Activated naive CD4-positive, alpha-beta T cell treated with anti-CD3 and anti-CD28 coated beads, Interleukin-2, amount 50 U/mL, for 72 hours (primary cell): ENCODE results near the gene TMEM156. TPM values are rescaled to one million over a fixed set of nuclear protein-coding genes. Genes with fewer than 3 reads are reported as not detected.
A peak's percentile ranks its signal among the peaks of the same experiment; 100 is the strongest.
"Not testable (repeated sequence)": the region's sequence is repeated elsewhere in the genome, so short reads cannot be mapped to it uniquely, and the experiment has no call there.

ENCODE experiments used
- ATAC-seq, 2 donors: fragments of 150-1000 bp; cut with Tn5 transposase; 2 replicates each; pipeline ENCODE4 v1.10.0; 2021; ENCODE audit warnings: mild to moderate bottlenecking in 2 of 2, moderate library complexity in 2 of 2
- DNase-seq, 2 donors: peaks; one replicate each; pipeline ENCODE4 v3.0.0; 2021 to 2022; ENCODE audit warnings: low spot score in 2 of 2
- H3K27ac Mint-ChIP-seq, 2 donors: one replicate each; pipeline ENCODE4 v1.8.0; 2022; ENCODE audit warnings: mild to moderate bottlenecking in 2 of 2, mixed read lengths in 2 of 2
- H3K36me3 Mint-ChIP-seq, 2 donors: one replicate each; pipeline ENCODE4 v1.8.0; 2022; ENCODE audit warnings: mixed read lengths in 2 of 2
- H3K9me3 Mint-ChIP-seq, 2 donors: one replicate each; pipeline ENCODE4 v1.8.0; 2022; ENCODE audit warnings: mixed read lengths in 2 of 2
- total RNA-seq, 2 donors: library from RNA; stranded (reverse); gene quantifications; one replicate each; pipeline ENCODE4 v1.2.3, GENCODE V29; 2022

The TMEM156 gene
- total RNA-seq, 2 donors from 2014 or later: 13.8 to 24.0 TPM

GRCh38 chr4:38955957-38956356 is 76.3 kb downstream of the TMEM156 start:
- ATAC-seq (no peak), DNase-seq (no peak)
- H3K27ac Mint-ChIP-seq: peak overlapping the region in 1 of 2 donors; percentile 22
- peaks cover 4 to 9% of the 10 kb centered on the region in 2 donors for H3K9me3 Mint-ChIP-seq
- peaks cover 7 to 18% of the 10 kb centered on the region in 2 donors for H3K36me3 Mint-ChIP-seq

GRCh38 chr4:38954727-38955126 is 77.5 kb downstream of the TMEM156 start:
- H3K36me3 Mint-ChIP-seq: peaks cover 5 to 14% of the 10 kb centered on the region in 2 donors
- H3K27ac Mint-ChIP-seq: no peak overlapping the region
- DNase-seq: no peak
- peaks cover 4 to 9% of the 10 kb centered on the region in 2 donors for H3K9me3 Mint-ChIP-seq
- no peak for ATAC-seq

GRCh38 chr4:38952017-38952416 is 80.2 kb downstream of the TMEM156 start:
- Mint-ChIP-seq H3K27ac (no peak overlapping the region), H3K36me3 (no peaks in the 10 kb centered on the region), H3K9me3 (peaks cover 0 to 5% of the 10 kb centered on the region in 2 donors)
- no peak for DNase-seq
- no peak for ATAC-seq

- Mint-ChIP-seq H3K27ac (no peak overlapping the region), H3K9me3 (peaks cover 0 to 2% of the 10 kb centered on the region in 2 donors), H3K36me3 (no peaks in the 10 kb centered on the region)
- no peak for ATAC-seq
- DNase-seq: no peak
These were observed 80.6 kb downstream of the TMEM156 start for GRCh38 chr4:38951598-38951997.

GRCh38 chr4:38950734-38951133 is 81.5 kb downstream of the TMEM156 start:
- no peak for DNase-seq
- Mint-ChIP-seq H3K36me3 (no peaks in the 10 kb centered on the region), H3K9me3 (no peaks in the 10 kb centered on the region), H3K27ac (no peak overlapping the region)
- ATAC-seq: no peak

GRCh38 chr4:38950159-38950558 is 82.0 kb downstream of the TMEM156 start:
- ATAC-seq (no peak), DNase-seq (no peak)
- Mint-ChIP-seq H3K9me3 (no peaks in the 10 kb centered on the region), H3K36me3 (no peaks in the 10 kb centered on the region), H3K27ac (no peak overlapping the region)

- no peaks in the 10 kb centered on the region for H3K36me3 Mint-ChIP-seq
- no peaks in the 10 kb centered on the region for H3K9me3 Mint-ChIP-seq
- ATAC-seq (peak; percentile 90 to 96), DNase-seq (peak in 1 of 2 donors; percentile 20)
- peak overlapping the region; percentile 58 to 89 for H3K27ac Mint-ChIP-seq
These were observed 82.7 kb downstream of the TMEM156 start for GRCh38 chr4:38949411-38950051.

- H3K27ac Mint-ChIP-seq: no peak overlapping the region
- no peaks in the 10 kb centered on the region for H3K36me3 Mint-ChIP-seq
- ATAC-seq: no peak
- DNase-seq: no peak
- no peaks in the 10 kb centered on the region for H3K9me3 Mint-ChIP-seq
These were observed 83.7 kb downstream of the TMEM156 start for GRCh38 chr4:38948551-38948950.

- Mint-ChIP-seq H3K36me3 (no peaks in the 10 kb centered on the region), H3K9me3 (no peaks in the 10 kb centered on the region), H3K27ac (no peak overlapping the region)
- ATAC-seq (no peak), DNase-seq (no peak)
These were observed 85.3 kb downstream of the TMEM156 start for GRCh38 chr4:38946919-38947318.

- no peak for DNase-seq
- no peak overlapping the region for H3K27ac Mint-ChIP-seq
- no peaks in the 10 kb centered on the region for H3K36me3 Mint-ChIP-seq
- ATAC-seq: no peak
- H3K9me3 Mint-ChIP-seq: no peaks in the 10 kb centered on the region
These were observed 87.8 kb downstream of the TMEM156 start for GRCh38 chr4:38944440-38944839.

- DNase-seq (no peak), ATAC-seq (no peak)
- Mint-ChIP-seq H3K9me3 (no peaks in the 10 kb centered on the region), H3K36me3 (peaks cover 0 to under 1% of the 10 kb centered on the region in 2 donors), H3K27ac (no peak overlapping the region)
These were observed 88.9 kb downstream of the TMEM156 start for GRCh38 chr4:38943343-38943742.

GRCh38 chr4:38941906-38942305 is 90.3 kb downstream of the TMEM156 start:
- not testable (repeated sequence) for DNase-seq, ATAC-seq, H3K36me3 Mint-ChIP-seq, H3K9me3 Mint-ChIP-seq, H3K27ac Mint-ChIP-seq

- DNase-seq: no peak
- no peaks in the 10 kb centered on the region for H3K9me3 Mint-ChIP-seq
- peaks cover 0 to 5% of the 10 kb centered on the region in 2 donors for H3K36me3 Mint-ChIP-seq
- ATAC-seq: peak; percentile 16 to 54
- H3K27ac Mint-ChIP-seq: no peak overlapping the region
These were observed 91.7 kb downstream of the TMEM156 start for GRCh38 chr4:38940476-38940875.

- peaks cover 0 to 5% of the 10 kb centered on the region in 2 donors for H3K36me3 Mint-ChIP-seq
- no peaks in the 10 kb centered on the region for H3K9me3 Mint-ChIP-seq
- peak; percentile 94 to 96 for ATAC-seq
- peak overlapping the region in 1 of 2 donors; percentile 87 for H3K27ac Mint-ChIP-seq
- DNase-seq: no peak
These were observed 93.0 kb downstream of the TMEM156 start for GRCh38 chr4:38939165-38939564.

- DNase-seq (no peak), ATAC-seq (no peak)
- Mint-ChIP-seq H3K36me3 (peaks cover 0 to 5% of the 10 kb centered on the region in 2 donors), H3K27ac (no peak overlapping the region), H3K9me3 (no peaks in the 10 kb centered on the region)
These were observed 96.7 kb downstream of the TMEM156 start for GRCh38 chr4:38935391-38936073.

- Mint-ChIP-seq H3K36me3 (no peaks in the 10 kb centered on the region), H3K9me3 (no peaks in the 10 kb centered on the region), H3K27ac (peak overlapping the region in 1 of 2 donors; percentile 7)
- DNase-seq (no peak), ATAC-seq (no peak)
These were observed 101.1 kb downstream of the TMEM156 start for GRCh38 chr4:38931125-38931524.

GRCh38 chr4:38930707-38931106 is 101.5 kb downstream of the TMEM156 start:
- Mint-ChIP-seq H3K9me3 (no peaks in the 10 kb centered on the region), H3K36me3 (no peaks in the 10 kb centered on the region), H3K27ac (no peak overlapping the region)
- ATAC-seq (no peak), DNase-seq (no peak)

- DNase-seq (no peak), ATAC-seq (peak; percentile 22 to 78)
- Mint-ChIP-seq H3K9me3 (no peaks in the 10 kb centered on the region), H3K27ac (no peak overlapping the region), H3K36me3 (no peaks in the 10 kb centered on the region)
These were observed 102.0 kb downstream of the TMEM156 start for GRCh38 chr4:38930204-38930603.
